ENCODE measurements around the gene SMG5.

SMG5 gene

GRCh38 chr1:156298852-156299357 is 16.3 kb upstream of the SMG5 start, which contains the start of gene VHLL:
TSS of gene VHLL (minus strand) at chr1:156299307. CDS start at chr1:156299189, 118 bp downstream.
- Histone ChIP-seq H3K9ac (ENCODE audit: insufficient read length) (no peak within 1 kb of the TSS), H3K36me3 (ENCODE audit: insufficient read depth, low read length) (peaks cover 3% of the 10 kb centered on the region; the same call in 1 of the 2 replicates), H3K9me3 (ENCODE audit: low read depth, low read length) (no peaks in the 10 kb centered on the region)

GRCh38 chr1:156295391-156295947 is 12.8 kb upstream of the SMG5 start, which contains the start of gene GLMP:
TSS of gene GLMP (minus strand) at chr1:156295679. CDS start at chr1:156295645, 34 bp downstream.
- DNase-seq (ENCODE audit: low read depth, low spot score) = peak; percentile 53
- peak within 1 kb of the TSS; percentile 87 for H3K27ac ChIP-seq
- peak within 1 kb of the TSS; percentile 74 for H3K9ac ChIP-seq (ENCODE audit: insufficient read length)
- H3K9me3 ChIP-seq (ENCODE audit: low read depth, low read length) = no peaks in the 10 kb centered on the region
- H3K4me3 ChIP-seq = peak within 1 kb of the TSS; percentile 82
- TF ChIP-seq POLR2AphosphoS5 (IDR thresholded peaks at IDR 0.05; ENCODE audit: borderline replicate concordance, low read depth, low read length) = peak; percentile 88
- no peak for TF ChIP-seq EZH2 (IDR thresholded peaks at IDR 0.05)
- no peak for TF ChIP-seq FOXP2 (optimal IDR thresholded peaks at IDR 0.05; ENCODE audit: control extremely low read depth, extremely low read length, insufficient read depth)
- no peaks in the 10 kb centered on the region; the same call in 1 of the 2 replicates for H3K36me3 ChIP-seq (ENCODE audit: insufficient read depth, low read length)

More at GRCh38 chr1:156298852-156299357, 16.3 kb upstream of the SMG5 start, which contains the start of gene VHLL:
- TF ChIP-seq POLR2AphosphoS5 (IDR thresholded peaks at IDR 0.05; ENCODE audit: borderline replicate concordance, low read depth, low read length) = no peak
- TF ChIP-seq EZH2 (IDR thresholded peaks at IDR 0.05) = no peak
- TF ChIP-seq FOXP2 (optimal IDR thresholded peaks at IDR 0.05; ENCODE audit: control extremely low read depth, extremely low read length, insufficient read depth) = no peak
- no peak for DNase-seq (ENCODE audit: low read depth, low spot score)
- no peak within 1 kb of the TSS for H3K27ac ChIP-seq
- no peak within 1 kb of the TSS for H3K4me3 ChIP-seq

GRCh38 chr1:156293895-156294294 is 11.3 kb upstream of the SMG5 start:
- no peak overlapping the region for H3K27ac ChIP-seq
- H3K9ac ChIP-seq (ENCODE audit: insufficient read length) = no peak overlapping the region
- no peak overlapping the region for H3K4me3 ChIP-seq
- no peaks in the 10 kb centered on the region for H3K9me3 ChIP-seq (ENCODE audit: low read depth, low read length)
- no peaks in the 10 kb centered on the region; the same call in 1 of the 2 replicates for H3K36me3 ChIP-seq (ENCODE audit: insufficient read depth, low read length)
- no peak for DNase-seq (ENCODE audit: low read depth, low spot score)
- TF ChIP-seq EZH2 (IDR thresholded peaks at IDR 0.05) = no peak

GRCh38 chr1:156293098-156293434 is 10.4 kb upstream of the SMG5 start:
- Histone ChIP-seq H3K9ac (ENCODE audit: insufficient read length) (no peak overlapping the region), H3K27ac (no peak overlapping the region), H3K4me3 (no peak overlapping the region), H3K9me3 (ENCODE audit: low read depth, low read length) (no peaks in the 10 kb centered on the region), H3K36me3 (ENCODE audit: insufficient read depth, low read length) (no peaks in the 10 kb centered on the region; the same call in 1 of the 2 replicates)
- DNase-seq (ENCODE audit: low read depth, low spot score) = no peak
- TF ChIP-seq POLR2AphosphoS5 (IDR thresholded peaks at IDR 0.05; ENCODE audit: borderline replicate concordance, low read depth, low read length) = no peak
- TF ChIP-seq EZH2 (IDR thresholded peaks at IDR 0.05) = no peak
- no peak for TF ChIP-seq FOXP2 (optimal IDR thresholded peaks at IDR 0.05; ENCODE audit: control extremely low read depth, extremely low read length, insufficient read depth)

GRCh38 chr1:156291226-156292061 is 8.8 kb upstream of the SMG5 start:
- Histone ChIP-seq H3K4me3 (no peak overlapping the region), H3K36me3 (ENCODE audit: insufficient read depth, low read length) (no peaks in the 10 kb centered on the region; the same call in 1 of the 2 replicates), H3K9ac (ENCODE audit: insufficient read length) (no peak overlapping the region)

GRCh38 chr1:156289857-156290256 is 7.2 kb upstream of the SMG5 start:
- no peak overlapping the region for H3K4me3 ChIP-seq
- no peaks in the 10 kb centered on the region; the same call in 1 of the 2 replicates for H3K36me3 ChIP-seq (ENCODE audit: insufficient read depth, low read length)
- TF ChIP-seq POLR2AphosphoS5 (IDR thresholded peaks at IDR 0.05; ENCODE audit: borderline replicate concordance, low read depth, low read length) = no peak
- TF ChIP-seq EZH2 (IDR thresholded peaks at IDR 0.05) = no peak
- no peak for TF ChIP-seq FOXP2 (optimal IDR thresholded peaks at IDR 0.05; ENCODE audit: control extremely low read depth, extremely low read length, insufficient read depth)
- no peak for DNase-seq (ENCODE audit: low read depth, low spot score)
- H3K9me3 ChIP-seq (ENCODE audit: low read depth, low read length) = no peaks in the 10 kb centered on the region
- no peak overlapping the region for H3K9ac ChIP-seq (ENCODE audit: insufficient read length)
- peak overlapping the region; percentile 50 for H3K27ac ChIP-seq

More at GRCh38 chr1:156291226-156292061, 8.8 kb upstream of the SMG5 start:
- DNase-seq (ENCODE audit: low read depth, low spot score) = no peak
- H3K27ac ChIP-seq = no peak overlapping the region
- no peaks in the 10 kb centered on the region for H3K9me3 ChIP-seq (ENCODE audit: low read depth, low read length)
- TF ChIP-seq POLR2AphosphoS5 (IDR thresholded peaks at IDR 0.05; ENCODE audit: borderline replicate concordance, low read depth, low read length) = no peak
- no peak for TF ChIP-seq EZH2 (IDR thresholded peaks at IDR 0.05)

GRCh38 chr1:156286061-156286460 is 3.4 kb upstream of the SMG5 start:
- H3K9me3 ChIP-seq (ENCODE audit: low read depth, low read length) = no peaks in the 10 kb centered on the region
- no peak overlapping the region for H3K4me3 ChIP-seq
- H3K36me3 ChIP-seq (ENCODE audit: insufficient read depth, low read length) = no peaks in the 10 kb centered on the region
- no peak overlapping the region for H3K9ac ChIP-seq (ENCODE audit: insufficient read length)
- TF ChIP-seq EZH2 (IDR thresholded peaks at IDR 0.05) = no peak
- no peak for TF ChIP-seq POLR2AphosphoS5 (IDR thresholded peaks at IDR 0.05; ENCODE audit: borderline replicate concordance, low read depth, low read length)
- no peak for DNase-seq (ENCODE audit: low read depth, low spot score)
- H3K27ac ChIP-seq = no peak overlapping the region

GRCh38 chr1:156285437-156285836 is 2.8 kb upstream of the SMG5 start:
- no peak overlapping the region for H3K27ac ChIP-seq
- no peak overlapping the region for H3K9ac ChIP-seq (ENCODE audit: insufficient read length)
- no peak overlapping the region for H3K4me3 ChIP-seq
- H3K9me3 ChIP-seq (ENCODE audit: low read depth, low read length) = no peaks in the 10 kb centered on the region
- no peak for DNase-seq (ENCODE audit: low read depth, low spot score)
- H3K36me3 ChIP-seq (ENCODE audit: insufficient read depth, low read length) = peaks cover 5% of the 10 kb centered on the region
- TF ChIP-seq FOXP2 (optimal IDR thresholded peaks at IDR 0.05; ENCODE audit: control extremely low read depth, extremely low read length, insufficient read depth) (no peak), POLR2AphosphoS5 (IDR thresholded peaks at IDR 0.05; ENCODE audit: borderline replicate concordance, low read depth, low read length) (no peak), EZH2 (IDR thresholded peaks at IDR 0.05) (no peak)

Measured in SK-N-MC (cell line).